NK-92 treated with Interleukin-12 subunit alpha and Interleukin-12 subunit beta, amount 100 ng/mL, for 24 hours (cell line): ENCODE results near the gene ZKSCAN5.
A peak's percentile ranks its signal among the peaks of the same experiment; 100 is the strongest.

Source experiments
- DNase-seq: peaks from one replicate; lab custom pipeline; 2025; lab: John Stamatoyannopoulos, UW

Gene ZKSCAN5

GRCh38 chr7:99504603-99505323, at the start of gene ZKSCAN5:
Gene ZKSCAN5 (plus strand): TSS chr7:99504662. CDS start chr7:99506045, 1,383 bp downstream.
- DNase-seq: peak; percentile 98

- no peak for DNase-seq
Measured at GRCh38 chr7:99455874-99456273, 48.6 kb upstream of the ZKSCAN5 start.

GRCh38 chr7:99456288-99456687, 48.2 kb upstream of the ZKSCAN5 start:
- no peak for DNase-seq

- no peak for DNase-seq
Measured at GRCh38 chr7:99457050-99457649, 47.3 kb upstream of the ZKSCAN5 start.

- no peak for DNase-seq
Measured at GRCh38 chr7:99457650-99458493, 46.6 kb upstream of the ZKSCAN5 start.

GRCh38 chr7:99459087-99459486, 45.4 kb upstream of the ZKSCAN5 start:
- DNase-seq: no peak

- DNase-seq: no peak
Measured at GRCh38 chr7:99460651-99461050, 43.8 kb upstream of the ZKSCAN5 start.

- DNase-seq: no peak
Measured at GRCh38 chr7:99461221-99461620, 43.2 kb upstream of the ZKSCAN5 start.

GRCh38 chr7:99465421-99465768, 39.1 kb upstream of the ZKSCAN5 start:
- no peak for DNase-seq

- no peak for DNase-seq
Measured at GRCh38 chr7:99468336-99468918, 36.0 kb upstream of the ZKSCAN5 start.

- DNase-seq: no peak
Measured at GRCh38 chr7:99469381-99470065, 34.9 kb upstream of the ZKSCAN5 start.

GRCh38 chr7:99472561-99473314, 31.7 kb upstream of the ZKSCAN5 start, which contains the start of gene ZNF789:
Gene ZNF789 (plus strand): TSS chr7:99472890. CDS start chr7:99476457, 3,567 bp downstream.
- peak; percentile 97 for DNase-seq

- DNase-seq: no peak
Measured at GRCh38 chr7:99473315-99473596, 31.2 kb upstream of the ZKSCAN5 start.

- no peak for DNase-seq
Measured at GRCh38 chr7:99476107-99476506, 28.4 kb upstream of the ZKSCAN5 start.

GRCh38 chr7:99478464-99479440, 25.7 kb upstream of the ZKSCAN5 start:
- no peak for DNase-seq

- no peak for DNase-seq
Measured at GRCh38 chr7:99485094-99485493, 19.4 kb upstream of the ZKSCAN5 start.

- no peak for DNase-seq
Measured at GRCh38 chr7:99489235-99489634, 15.2 kb upstream of the ZKSCAN5 start.

GRCh38 chr7:99490878-99491277, 13.6 kb upstream of the ZKSCAN5 start:
- no peak for DNase-seq

GRCh38 chr7:99493823-99494222, 10.6 kb upstream of the ZKSCAN5 start:
- DNase-seq: no peak
